Measurements from ENCODE around the gene INAFM1. TPM values are rescaled to one million over a fixed set of nuclear protein-coding genes. Genes with fewer than 3 reads are reported as not detected.

The INAFM1 gene
- polyA plus RNA-seq, 1 of the 3 experiments (the other 2 are of a cell fraction), result 5.5 TPM

DNA sequence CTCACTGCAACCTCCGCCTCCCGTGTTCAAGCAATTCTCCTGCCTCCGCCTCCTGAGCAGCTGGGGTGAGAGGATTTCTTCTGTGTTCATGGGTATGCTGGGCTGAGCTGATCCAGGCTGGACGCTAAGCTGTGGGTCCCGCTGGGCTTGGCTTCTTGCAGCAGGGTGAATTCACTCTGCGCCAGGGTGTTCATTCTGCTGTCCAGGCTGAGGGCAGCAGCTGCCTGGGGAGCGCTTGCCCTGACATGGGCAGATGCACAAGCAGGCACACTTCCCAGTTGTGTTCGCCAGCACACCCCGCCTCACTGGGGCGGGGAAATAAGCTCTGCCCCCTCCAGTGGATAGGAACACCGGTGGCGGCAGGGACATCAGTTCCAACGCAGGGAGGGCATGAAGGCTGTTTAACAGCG, 7.3 kb upstream of the INAFM1 start:
- H2AFZ ChIP-seq (ENCODE audit: low read depth), result no peak overlapping the region
- no peak overlapping the region for H3K4me2 ChIP-seq
- DNase-seq, result no peak
- H3K4me1 ChIP-seq (ENCODE audit: control insufficient read depth in 1 of 2, insufficient read depth in 2 of 2, low read depth in 1 of 2, low read length in 1 of 2), result no peaks in the 10 kb centered on the region
- no peak overlapping the region for H3K4me3 ChIP-seq (ENCODE audit: low read depth in 2 of 2, low read length in 1 of 2)
- H3K9ac ChIP-seq, result no peak overlapping the region
- POLR2A ChIA-PET, result interaction anchor here (1.3 kb wide), 1 partner anchor 11 kb away, joined by 4 read pairs; the partner anchor contains the start of gene CCDC9
- H3K27ac ChIP-seq (ENCODE audit: low read depth in 2 of 2, low read length in 1 of 2), result no peak overlapping the region
- peaks cover 9% of the 10 kb centered on the region; the same call in 1 of the 2 replicates for H3K79me2 ChIP-seq (ENCODE audit: insufficient read depth)
- no peaks in the 10 kb centered on the region for H3K27me3 ChIP-seq (ENCODE audit: insufficient read depth)
- WGBS (ENCODE audit: low lambda C conversion rate), result 96% methylated on average over 7 of the region's 14 CpGs
- H4K20me1 ChIP-seq (ENCODE audit: insufficient read depth), result no peaks in the 10 kb centered on the region; the same call in 1 of the 2 replicates
- no peaks in the 10 kb centered on the region for H3K9me2 ChIP-seq
- CTCF ChIA-PET, result interaction anchor here (0.9 to 2.0 kb wide), 3 partner anchors 23 to 117 kb away, joined by 4 to 7 read pairs (median 4); no protein-coding TSS in a partner anchor
- no peak for TF ChIP-seq EP300 (IDR thresholded peaks at IDR 0.05; ENCODE audit: borderline replicate concordance in 1 of 2, low read depth in 1 of 2, low read length in 1 of 2)
- no peak for TF ChIP-seq TEAD4 (IDR thresholded peaks at IDR 0.05; ENCODE audit: borderline replicate concordance, insufficient read depth)
- TF ChIP-seq RXRA (IDR thresholded peaks at IDR 0.05; ENCODE audit: borderline replicate concordance, low read depth), result no peak
- TF ChIP-seq, protein P1, sequence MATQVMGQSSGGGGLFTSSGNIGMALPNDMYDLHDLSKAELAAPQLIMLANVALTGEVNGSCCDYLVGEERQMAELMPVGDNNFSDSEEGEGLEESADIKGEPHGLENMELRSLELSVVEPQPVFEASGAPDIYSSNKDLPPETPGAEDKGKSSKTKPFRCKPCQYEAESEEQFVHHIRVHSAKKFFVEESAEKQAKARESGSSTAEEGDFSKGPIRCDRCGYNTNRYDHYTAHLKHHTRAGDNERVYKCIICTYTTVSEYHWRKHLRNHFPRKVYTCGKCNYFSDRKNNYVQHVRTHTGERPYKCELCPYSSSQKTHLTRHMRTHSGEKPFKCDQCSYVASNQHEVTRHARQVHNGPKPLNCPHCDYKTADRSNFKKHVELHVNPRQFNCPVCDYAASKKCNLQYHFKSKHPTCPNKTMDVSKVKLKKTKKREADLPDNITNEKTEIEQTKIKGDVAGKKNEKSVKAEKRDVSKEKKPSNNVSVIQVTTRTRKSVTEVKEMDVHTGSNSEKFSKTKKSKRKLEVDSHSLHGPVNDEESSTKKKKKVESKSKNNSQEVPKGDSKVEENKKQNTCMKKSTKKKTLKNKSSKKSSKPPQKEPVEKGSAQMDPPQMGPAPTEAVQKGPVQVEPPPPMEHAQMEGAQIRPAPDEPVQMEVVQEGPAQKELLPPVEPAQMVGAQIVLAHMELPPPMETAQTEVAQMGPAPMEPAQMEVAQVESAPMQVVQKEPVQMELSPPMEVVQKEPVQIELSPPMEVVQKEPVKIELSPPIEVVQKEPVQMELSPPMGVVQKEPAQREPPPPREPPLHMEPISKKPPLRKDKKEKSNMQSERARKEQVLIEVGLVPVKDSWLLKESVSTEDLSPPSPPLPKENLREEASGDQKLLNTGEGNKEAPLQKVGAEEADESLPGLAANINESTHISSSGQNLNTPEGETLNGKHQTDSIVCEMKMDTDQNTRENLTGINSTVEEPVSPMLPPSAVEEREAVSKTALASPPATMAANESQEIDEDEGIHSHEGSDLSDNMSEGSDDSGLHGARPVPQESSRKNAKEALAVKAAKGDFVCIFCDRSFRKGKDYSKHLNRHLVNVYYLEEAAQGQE (IDR thresholded peaks at IDR 0.05; ENCODE audit: low read depth, low read length), result no peak
- TF ChIP-seq RFX5 (IDR thresholded peaks at IDR 0.05; ENCODE audit: low read length), result no peak
- TF ChIP-seq ELF1 (IDR thresholded peaks at IDR 0.05), result no peak
- TF ChIP-seq MEF2A (IDR thresholded peaks at IDR 0.05; ENCODE audit: borderline replicate concordance, low read depth), result no peak
- no peak for TF ChIP-seq TCF12 (IDR thresholded peaks at IDR 0.05)
- TF ChIP-seq, protein P2, sequence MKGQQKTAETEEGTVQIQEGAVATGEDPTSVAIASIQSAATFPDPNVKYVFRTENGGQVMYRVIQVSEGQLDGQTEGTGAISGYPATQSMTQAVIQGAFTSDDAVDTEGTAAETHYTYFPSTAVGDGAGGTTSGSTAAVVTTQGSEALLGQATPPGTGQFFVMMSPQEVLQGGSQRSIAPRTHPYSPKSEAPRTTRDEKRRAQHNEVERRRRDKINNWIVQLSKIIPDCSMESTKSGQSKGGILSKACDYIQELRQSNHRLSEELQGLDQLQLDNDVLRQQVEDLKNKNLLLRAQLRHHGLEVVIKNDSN (IDR thresholded peaks at IDR 0.05; ENCODE audit: borderline replicate concordance, low read depth), result no peak
- TF ChIP-seq, protein P3, sequence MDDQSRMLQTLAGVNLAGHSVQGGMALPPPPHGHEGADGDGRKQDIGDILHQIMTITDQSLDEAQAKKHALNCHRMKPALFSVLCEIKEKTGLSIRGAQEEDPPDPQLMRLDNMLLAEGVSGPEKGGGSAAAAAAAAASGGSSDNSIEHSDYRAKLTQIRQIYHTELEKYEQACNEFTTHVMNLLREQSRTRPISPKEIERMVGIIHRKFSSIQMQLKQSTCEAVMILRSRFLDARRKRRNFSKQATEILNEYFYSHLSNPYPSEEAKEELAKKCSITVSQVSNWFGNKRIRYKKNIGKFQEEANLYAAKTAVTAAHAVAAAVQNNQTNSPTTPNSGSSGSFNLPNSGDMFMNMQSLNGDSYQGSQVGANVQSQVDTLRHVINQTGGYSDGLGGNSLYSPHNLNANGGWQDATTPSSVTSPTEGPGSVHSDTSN (IDR thresholded peaks at IDR 0.05), result no peak
- no peak for TF ChIP-seq EZH2phosphoT487 (IDR thresholded peaks at IDR 0.05; ENCODE audit: borderline replicate concordance, low read depth)
- TF ChIP-seq GABPA (IDR thresholded peaks at IDR 0.05; ENCODE audit: low read depth), result no peak
- peaks cover 25 to 33% of the 10 kb centered on the region in 2 experiments for H3K36me3 ChIP-seq (replicated peaks in 1 of 2; ENCODE audit: control insufficient read depth in 1 of 2, insufficient read depth in 2 of 2, low read length in 1 of 2)
- no peaks in the 10 kb centered on the region for H3K9me3 ChIP-seq
- no peaks in the 10 kb centered on the region for H3F3A ChIP-seq (replicated peaks; ENCODE audit: insufficient read depth)
